WTC11 (cell line): Measurements from ENCODE around the gene RPL37.

Source experiments
- CTCF ChIP-seq: fragments of 200-600 bp; IDR thresholded peaks from 2 replicates; pipeline ENCODE4 v1.8.0; 2022; ENCODE audit warnings: antibody characterized with exemption
- MYBL2 ChIP-seq: sonication (generic); formaldehyde crosslinking; IDR thresholded peaks from 2 replicates; pipeline ENCODE4 v1.8.1; 2023; ENCODE audit warnings: mild to moderate bottlenecking, moderate library complexity, missing genetic modification reagents
- OVOL2 ChIP-seq: fragments of 250-450 bp; sonication (Bioruptor Pico); IDR thresholded peaks from 2 replicates; pipeline ENCODE4 v1.9.0; 2021; ENCODE audit warnings: mild to moderate bottlenecking, borderline replicate concordance
- ZNF396 ChIP-seq: fragments of 250-450 bp; sonication (Bioruptor Pico); IDR thresholded peaks from 2 replicates; pipeline ENCODE4 v1.8.0; 2021; ENCODE audit warnings: mild to moderate bottlenecking, moderate library complexity, borderline replicate concordance

GRCh38 chr5:40787986-40788385 lies 47.0 kb downstream of the RPL37 start:
- TF ChIP-seq ZNF396 (CRISPR knock-in tag) (no peak), OVOL2 (CRISPR knock-in tag) (no peak), CTCF (no peak), MYBL2 (CRISPR knock-in tag) (no peak)
